GM23338 (cell line): ENCODE data around the gene TSPEAR. TPM values are rescaled to one million over a fixed set of nuclear protein-coding genes. Genes with fewer than 3 reads are reported as not detected.

ENCODE experiments used
- ATAC-seq: fragments of 200-7000 bp; cut with Tn5 transposase; 3 replicates; pipeline ENCODE4 v1.9.1; 2020
- DNase-seq: peaks from one replicate; pipeline ENCODE4 v3.0.0-alpha.2; 2015; ENCODE audit warnings: low spot score
- H2AFZ ChIP-seq: fragments of 200-600 bp; sonication (generic); 2 replicates; pipeline ENCODE4 v1.8.0; 2016; ENCODE audit warnings: antibody characterized with exemption, mild to moderate bottlenecking, moderate library complexity
- H3F3A ChIP-seq: fragments of 200-600 bp; sonication (generic); replicated peaks from 2 replicates; pipeline ENCODE4 v1.8.0; 2017; ENCODE audit warnings: antibody characterized with exemption, mixed run types, low read depth
- H3K27ac ChIP-seq: fragments of 200-600 bp; sonication (generic); 2 replicates; pipeline ENCODE4 v1.6.1; 2016; ENCODE audit warnings: low read depth
- H3K27me3 ChIP-seq: fragments of 200-600 bp; sonication (generic); 2 replicates; pipeline ENCODE4 v1.8.0; 2016; ENCODE audit warnings: mild to moderate bottlenecking, mixed run types, moderate library complexity; ENCODE audit not compliant: insufficient read depth
- H3K36me3 ChIP-seq: fragments of 200-600 bp; sonication (generic); 2 replicates; pipeline ENCODE4 v1.8.0; 2016; ENCODE audit warnings: mild to moderate bottlenecking; ENCODE audit not compliant: insufficient read depth
- H3K4me1 ChIP-seq: fragments of 200-600 bp; sonication (generic); 2 replicates; pipeline ENCODE4 v1.8.0; 2016; ENCODE audit warnings: mild to moderate bottlenecking, moderate library complexity; ENCODE audit not compliant: insufficient read depth
- H3K4me2 ChIP-seq: fragments of 200-600 bp; sonication (generic); 2 replicates; pipeline ENCODE4 v1.7.1; 2017; ENCODE audit warnings: mixed run types
- H3K4me3 ChIP-seq: fragments of 200-600 bp; sonication (generic); 2 replicates; pipeline ENCODE4 v1.6.1; 2016; ENCODE audit warnings: mixed run types
- H3K79me2 ChIP-seq: fragments of 200-600 bp; sonication (generic); replicated peaks from 2 replicates; pipeline ENCODE4 v1.8.0; 2017; ENCODE audit warnings: mild to moderate bottlenecking; ENCODE audit not compliant: insufficient read depth
- H3K9me2 ChIP-seq: fragments of 200-600 bp; sonication (generic); 2 replicates; pipeline ENCODE4 v1.8.0; 2017; ENCODE audit not compliant: insufficient read depth
- H4K20me1 ChIP-seq: fragments of 200-600 bp; sonication (generic); replicated peaks from 2 replicates; pipeline ENCODE4 v1.8.0; 2017; ENCODE audit warnings: mild to moderate bottlenecking; ENCODE audit not compliant: insufficient read depth
- H3K27ac Mint-ChIP-seq: 2 replicates; pipeline ENCODE4 v1.8.0; 2020; ENCODE audit warnings: inconsistent platforms, mild to moderate bottlenecking, moderate library complexity, mixed read lengths
- H3K27me3 Mint-ChIP-seq: 3 replicates; pipeline ENCODE4 v1.8.0; 2022; ENCODE audit warnings: low read depth, mild to moderate bottlenecking, moderate library complexity, mixed read lengths, inconsistent platforms; ENCODE audit not compliant: insufficient read depth, poor library complexity
- H3K36me3 Mint-ChIP-seq: 3 replicates; pipeline ENCODE4 v1.8.0; 2021; ENCODE audit warnings: low read depth, mild to moderate bottlenecking, inconsistent platforms, moderate library complexity, mixed read lengths
- H3K4me1 Mint-ChIP-seq: 3 replicates; pipeline ENCODE4 v1.8.0; 2020; ENCODE audit warnings: mild to moderate bottlenecking, inconsistent platforms, mixed read lengths
- H3K4me3 Mint-ChIP-seq: 3 replicates; pipeline ENCODE4 v1.8.0; 2021; ENCODE audit warnings: moderate library complexity, mild to moderate bottlenecking, inconsistent platforms, mixed read lengths
- H3K9me3 Mint-ChIP-seq: 3 replicates; pipeline ENCODE4 v1.8.0; 2020; ENCODE audit warnings: moderate library complexity, mild to moderate bottlenecking, inconsistent platforms, mixed read lengths
- CREB1 ChIP-seq: fragments of 250-450 bp; sonication (Bioruptor Pico); IDR thresholded peaks from 2 replicates; pipeline ENCODE4 v1.5.0; 2020; ENCODE audit warnings: low read depth, mild to moderate bottlenecking, moderate library complexity
- EZH2 ChIP-seq: fragments of 200-600 bp; sonication (generic); IDR thresholded peaks from one replicate; pipeline ENCODE4 v1.8.0; 2017; ENCODE audit warnings: antibody characterized with exemption, mild to moderate bottlenecking, low read depth; ENCODE audit not compliant: unreplicated experiment
- EZH2phosphoT487 ChIP-seq: fragments of 200-600 bp; sonication (generic); IDR thresholded peaks from one replicate; pipeline ENCODE4 v1.8.1; 2018; ENCODE audit warnings: antibody characterized with exemption; ENCODE audit not compliant: unreplicated experiment
- JUNB ChIP-seq: IDR thresholded peaks from one replicate; pipeline ENCODE4 v1.6.1; 2016; ENCODE audit warnings: antibody characterized with exemption; ENCODE audit not compliant: unreplicated experiment
- NANOG ChIP-seq: IDR thresholded peaks from 2 replicates; pipeline ENCODE4 v1.6.1; 2016; ENCODE audit warnings: antibody characterized with exemption, borderline replicate concordance
- POLR2AphosphoS5 ChIP-seq: IDR thresholded peaks from 2 replicates; pipeline ENCODE4 v1.6.1; 2016; ENCODE audit warnings: antibody characterized with exemption, low read depth
- STAT1 ChIP-seq: IDR thresholded peaks from one replicate; pipeline ENCODE4 v1.6.1; 2016; ENCODE audit warnings: antibody characterized with exemption; ENCODE audit not compliant: unreplicated experiment
- ZNF114 ChIP-seq: fragments of 250-450 bp; sonication (Bioruptor Pico); IDR thresholded peaks from 2 replicates; pipeline ENCODE4 v1.5.0; 2020; ENCODE audit warnings: mild to moderate bottlenecking, moderate library complexity
- ZNF331 ChIP-seq: fragments of 250-450 bp; sonication (Bioruptor Pico); IDR thresholded peaks from 2 replicates; pipeline ENCODE4 v1.5.0; 2020; ENCODE audit warnings: low read depth, mild to moderate bottlenecking, moderate library complexity
- polyA plus RNA-seq: library from polyadenylated mRNA; unstranded; fragments of >200 nt; fragmentation: Nextera tagmentation; extraction: Ambion mirVana; gene quantifications from 2 replicates; pipeline ENCODE4 v1.2.1, GENCODE V29; 2016
- total RNA-seq: library from RNA; depleted of rRNA; stranded (reverse); fragments of >200 nt; shearing (Covaris generic); gene quantifications from 2 replicates; pipeline ENCODE4 v1.2.3, GENCODE V29; 2014
- TF ChIP-seq, protein P1 (sequence below): fragments of 250-450 bp; sonication (Bioruptor Pico); IDR thresholded peaks from 2 replicates; pipeline ENCODE4 v1.5.0; 2020; ENCODE audit warnings: mild to moderate bottlenecking, moderate library complexity
- TF ChIP-seq, protein P2 (sequence below): IDR thresholded peaks from one replicate; pipeline ENCODE4 v1.6.1; 2018; ENCODE audit warnings: antibody characterized with exemption; ENCODE audit not compliant: unreplicated experiment
- TF ChIP-seq, protein P3 (sequence below), 2 experiments: fragments of 200-600 bp in 1 of 2; sonication (generic) in 1 of 2; conservative IDR thresholded peaks; 2 replicates each; pipeline versions ENCODE4 v1.5.1 to v1.6.1; 2016 to 2017; ENCODE audit warnings: antibody characterized with exemption in 2 of 2, low read depth in 2 of 2, mild to moderate bottlenecking in 2 of 2, moderate library complexity in 1 of 2

TSPEAR gene
- total and polyA plus RNA-seq, 2 experiments from 2014 or later = 0.35 to 0.92 TPM

DNA sequence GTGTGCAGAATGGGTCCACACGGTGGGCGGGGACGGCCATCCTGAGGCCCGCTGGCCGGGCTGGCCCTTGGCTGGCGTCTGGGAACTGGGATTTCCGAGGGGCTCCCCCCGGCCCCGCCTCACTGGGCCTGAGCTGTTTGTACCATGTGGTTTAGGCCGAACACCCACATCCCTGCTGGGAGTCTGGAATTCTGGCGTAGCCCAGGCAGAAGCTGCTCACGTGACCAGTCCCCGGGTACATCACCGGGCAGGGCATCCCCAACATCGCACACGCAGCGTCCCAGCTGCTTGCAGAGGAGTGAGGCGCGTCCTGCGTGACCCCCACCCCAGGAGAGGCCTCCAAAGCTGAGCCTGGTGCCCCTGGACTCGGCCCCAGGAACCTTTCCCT lies 108.9 kb downstream of the TSPEAR start:
- Mint-ChIP-seq H3K4me3 (no peak overlapping the region), H3K4me1 (peaks cover 22% of the 10 kb centered on the region), H3K27ac (no peak overlapping the region), H3K36me3 (no peaks in the 10 kb centered on the region; the same call in 2 of the 3 replicates), H3K9me3 (peaks cover 11% of the 10 kb centered on the region), H3K27me3 (peaks cover 11% of the 10 kb centered on the region)
- H3K4me2 ChIP-seq = no peak overlapping the region
- no peaks in the 10 kb centered on the region for H4K20me1 ChIP-seq
- no peak overlapping the region for H3K27ac ChIP-seq
- H3K27me3 ChIP-seq = no peaks in the 10 kb centered on the region
- no peaks in the 10 kb centered on the region for H3F3A ChIP-seq
- DNase-seq (no peak), ATAC-seq (no peak)
- H3K4me3 ChIP-seq = no peak overlapping the region
- no peak overlapping the region for H2AFZ ChIP-seq
- H3K4me1 ChIP-seq = peaks cover 3% of the 10 kb centered on the region; the same call in 1 of the 2 replicates
- H3K79me2 ChIP-seq = no peaks in the 10 kb centered on the region
- no peaks in the 10 kb centered on the region for H3K36me3 ChIP-seq
- no peaks in the 10 kb centered on the region for H3K9me2 ChIP-seq
- TF ChIP-seq, protein P1, sequence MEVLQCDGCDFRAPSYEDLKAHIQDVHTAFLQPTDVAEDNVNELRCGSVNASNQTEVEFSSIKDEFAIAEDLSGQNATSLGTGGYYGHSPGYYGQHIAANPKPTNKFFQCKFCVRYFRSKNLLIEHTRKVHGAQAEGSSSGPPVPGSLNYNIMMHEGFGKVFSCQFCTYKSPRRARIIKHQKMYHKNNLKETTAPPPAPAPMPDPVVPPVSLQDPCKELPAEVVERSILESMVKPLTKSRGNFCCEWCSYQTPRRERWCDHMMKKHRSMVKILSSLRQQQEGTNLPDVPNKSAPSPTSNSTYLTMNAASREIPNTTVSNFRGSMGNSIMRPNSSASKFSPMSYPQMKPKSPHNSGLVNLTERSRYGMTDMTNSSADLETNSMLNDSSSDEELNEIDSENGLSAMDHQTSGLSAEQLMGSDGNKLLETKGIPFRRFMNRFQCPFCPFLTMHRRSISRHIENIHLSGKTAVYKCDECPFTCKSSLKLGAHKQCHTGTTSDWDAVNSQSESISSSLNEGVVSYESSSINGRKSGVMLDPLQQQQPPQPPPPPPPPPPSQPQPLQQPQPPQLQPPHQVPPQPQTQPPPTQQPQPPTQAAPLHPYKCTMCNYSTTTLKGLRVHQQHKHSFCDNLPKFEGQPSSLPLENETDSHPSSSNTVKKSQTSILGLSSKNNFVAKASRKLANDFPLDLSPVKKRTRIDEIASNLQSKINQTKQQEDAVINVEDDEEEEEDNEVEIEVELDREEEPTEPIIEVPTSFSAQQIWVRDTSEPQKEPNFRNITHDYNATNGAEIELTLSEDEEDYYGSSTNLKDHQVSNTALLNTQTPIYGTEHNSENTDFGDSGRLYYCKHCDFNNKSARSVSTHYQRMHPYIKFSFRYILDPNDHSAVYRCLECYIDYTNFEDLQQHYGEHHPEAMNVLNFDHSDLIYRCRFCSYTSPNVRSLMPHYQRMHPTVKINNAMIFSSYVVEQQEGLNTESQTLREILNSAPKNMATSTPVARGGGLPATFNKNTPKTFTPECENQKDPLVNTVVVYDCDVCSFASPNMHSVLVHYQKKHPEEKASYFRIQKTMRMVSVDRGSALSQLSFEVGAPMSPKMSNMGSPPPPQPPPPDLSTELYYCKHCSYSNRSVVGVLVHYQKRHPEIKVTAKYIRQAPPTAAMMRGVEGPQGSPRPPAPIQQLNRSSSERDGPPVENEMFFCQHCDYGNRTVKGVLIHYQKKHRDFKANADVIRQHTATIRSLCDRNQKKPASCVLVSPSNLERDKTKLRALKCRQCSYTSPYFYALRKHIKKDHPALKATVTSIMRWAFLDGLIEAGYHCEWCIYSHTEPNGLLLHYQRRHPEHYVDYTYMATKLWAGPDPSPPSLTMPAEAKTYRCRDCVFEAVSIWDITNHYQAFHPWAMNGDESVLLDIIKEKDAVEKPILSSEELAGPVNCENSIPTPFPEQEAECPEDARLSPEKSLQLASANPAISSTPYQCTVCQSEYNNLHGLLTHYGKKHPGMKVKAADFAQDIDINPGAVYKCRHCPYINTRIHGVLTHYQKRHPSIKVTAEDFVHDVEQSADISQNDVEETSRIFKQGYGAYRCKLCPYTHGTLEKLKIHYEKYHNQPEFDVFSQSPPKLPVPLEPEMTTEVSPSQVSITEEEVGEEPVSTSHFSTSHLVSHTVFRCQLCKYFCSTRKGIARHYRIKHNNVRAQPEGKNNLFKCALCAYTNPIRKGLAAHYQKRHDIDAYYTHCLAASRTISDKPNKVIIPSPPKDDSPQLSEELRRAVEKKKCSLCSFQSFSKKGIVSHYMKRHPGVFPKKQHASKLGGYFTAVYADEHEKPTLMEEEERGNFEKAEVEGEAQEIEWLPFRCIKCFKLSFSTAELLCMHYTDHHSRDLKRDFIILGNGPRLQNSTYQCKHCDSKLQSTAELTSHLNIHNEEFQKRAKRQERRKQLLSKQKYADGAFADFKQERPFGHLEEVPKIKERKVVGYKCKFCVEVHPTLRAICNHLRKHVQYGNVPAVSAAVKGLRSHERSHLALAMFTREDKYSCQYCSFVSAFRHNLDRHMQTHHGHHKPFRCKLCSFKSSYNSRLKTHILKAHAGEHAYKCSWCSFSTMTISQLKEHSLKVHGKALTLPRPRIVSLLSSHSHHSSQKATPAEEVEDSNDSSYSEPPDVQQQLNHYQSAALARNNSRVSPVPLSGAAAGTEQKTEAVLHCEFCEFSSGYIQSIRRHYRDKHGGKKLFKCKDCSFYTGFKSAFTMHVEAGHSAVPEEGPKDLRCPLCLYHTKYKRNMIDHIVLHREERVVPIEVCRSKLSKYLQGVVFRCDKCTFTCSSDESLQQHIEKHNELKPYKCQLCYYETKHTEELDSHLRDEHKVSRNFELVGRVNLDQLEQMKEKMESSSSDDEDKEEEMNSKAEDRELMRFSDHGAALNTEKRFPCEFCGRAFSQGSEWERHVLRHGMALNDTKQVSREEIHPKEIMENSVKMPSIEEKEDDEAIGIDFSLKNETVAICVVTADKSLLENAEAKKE (CRISPR knock-in tag) = no peak
- no peak for TF ChIP-seq EZH2phosphoT487
- TF ChIP-seq NANOG = no peak
- TF ChIP-seq, protein P2, sequence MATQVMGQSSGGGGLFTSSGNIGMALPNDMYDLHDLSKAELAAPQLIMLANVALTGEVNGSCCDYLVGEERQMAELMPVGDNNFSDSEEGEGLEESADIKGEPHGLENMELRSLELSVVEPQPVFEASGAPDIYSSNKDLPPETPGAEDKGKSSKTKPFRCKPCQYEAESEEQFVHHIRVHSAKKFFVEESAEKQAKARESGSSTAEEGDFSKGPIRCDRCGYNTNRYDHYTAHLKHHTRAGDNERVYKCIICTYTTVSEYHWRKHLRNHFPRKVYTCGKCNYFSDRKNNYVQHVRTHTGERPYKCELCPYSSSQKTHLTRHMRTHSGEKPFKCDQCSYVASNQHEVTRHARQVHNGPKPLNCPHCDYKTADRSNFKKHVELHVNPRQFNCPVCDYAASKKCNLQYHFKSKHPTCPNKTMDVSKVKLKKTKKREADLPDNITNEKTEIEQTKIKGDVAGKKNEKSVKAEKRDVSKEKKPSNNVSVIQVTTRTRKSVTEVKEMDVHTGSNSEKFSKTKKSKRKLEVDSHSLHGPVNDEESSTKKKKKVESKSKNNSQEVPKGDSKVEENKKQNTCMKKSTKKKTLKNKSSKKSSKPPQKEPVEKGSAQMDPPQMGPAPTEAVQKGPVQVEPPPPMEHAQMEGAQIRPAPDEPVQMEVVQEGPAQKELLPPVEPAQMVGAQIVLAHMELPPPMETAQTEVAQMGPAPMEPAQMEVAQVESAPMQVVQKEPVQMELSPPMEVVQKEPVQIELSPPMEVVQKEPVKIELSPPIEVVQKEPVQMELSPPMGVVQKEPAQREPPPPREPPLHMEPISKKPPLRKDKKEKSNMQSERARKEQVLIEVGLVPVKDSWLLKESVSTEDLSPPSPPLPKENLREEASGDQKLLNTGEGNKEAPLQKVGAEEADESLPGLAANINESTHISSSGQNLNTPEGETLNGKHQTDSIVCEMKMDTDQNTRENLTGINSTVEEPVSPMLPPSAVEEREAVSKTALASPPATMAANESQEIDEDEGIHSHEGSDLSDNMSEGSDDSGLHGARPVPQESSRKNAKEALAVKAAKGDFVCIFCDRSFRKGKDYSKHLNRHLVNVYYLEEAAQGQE = no peak
- TF ChIP-seq ZNF331 (CRISPR knock-in tag) = no peak
- no peak for TF ChIP-seq JUNB
- no peak for TF ChIP-seq ZNF114 (CRISPR knock-in tag)
- TF ChIP-seq STAT1 = no peak
- TF ChIP-seq POLR2AphosphoS5 = no peak
- no peak for TF ChIP-seq CREB1 (CRISPR knock-in tag)
- TF ChIP-seq, protein P3, sequence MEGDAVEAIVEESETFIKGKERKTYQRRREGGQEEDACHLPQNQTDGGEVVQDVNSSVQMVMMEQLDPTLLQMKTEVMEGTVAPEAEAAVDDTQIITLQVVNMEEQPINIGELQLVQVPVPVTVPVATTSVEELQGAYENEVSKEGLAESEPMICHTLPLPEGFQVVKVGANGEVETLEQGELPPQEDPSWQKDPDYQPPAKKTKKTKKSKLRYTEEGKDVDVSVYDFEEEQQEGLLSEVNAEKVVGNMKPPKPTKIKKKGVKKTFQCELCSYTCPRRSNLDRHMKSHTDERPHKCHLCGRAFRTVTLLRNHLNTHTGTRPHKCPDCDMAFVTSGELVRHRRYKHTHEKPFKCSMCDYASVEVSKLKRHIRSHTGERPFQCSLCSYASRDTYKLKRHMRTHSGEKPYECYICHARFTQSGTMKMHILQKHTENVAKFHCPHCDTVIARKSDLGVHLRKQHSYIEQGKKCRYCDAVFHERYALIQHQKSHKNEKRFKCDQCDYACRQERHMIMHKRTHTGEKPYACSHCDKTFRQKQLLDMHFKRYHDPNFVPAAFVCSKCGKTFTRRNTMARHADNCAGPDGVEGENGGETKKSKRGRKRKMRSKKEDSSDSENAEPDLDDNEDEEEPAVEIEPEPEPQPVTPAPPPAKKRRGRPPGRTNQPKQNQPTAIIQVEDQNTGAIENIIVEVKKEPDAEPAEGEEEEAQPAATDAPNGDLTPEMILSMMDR (conservative IDR thresholded peaks at IDR 0.05; ENCODE audit: low read depth in 2 of 2) = no peak
- no peak for TF ChIP-seq EZH2
